ENCODE measurements around the gene ADAM19.

ADAM19 gene

DNA sequence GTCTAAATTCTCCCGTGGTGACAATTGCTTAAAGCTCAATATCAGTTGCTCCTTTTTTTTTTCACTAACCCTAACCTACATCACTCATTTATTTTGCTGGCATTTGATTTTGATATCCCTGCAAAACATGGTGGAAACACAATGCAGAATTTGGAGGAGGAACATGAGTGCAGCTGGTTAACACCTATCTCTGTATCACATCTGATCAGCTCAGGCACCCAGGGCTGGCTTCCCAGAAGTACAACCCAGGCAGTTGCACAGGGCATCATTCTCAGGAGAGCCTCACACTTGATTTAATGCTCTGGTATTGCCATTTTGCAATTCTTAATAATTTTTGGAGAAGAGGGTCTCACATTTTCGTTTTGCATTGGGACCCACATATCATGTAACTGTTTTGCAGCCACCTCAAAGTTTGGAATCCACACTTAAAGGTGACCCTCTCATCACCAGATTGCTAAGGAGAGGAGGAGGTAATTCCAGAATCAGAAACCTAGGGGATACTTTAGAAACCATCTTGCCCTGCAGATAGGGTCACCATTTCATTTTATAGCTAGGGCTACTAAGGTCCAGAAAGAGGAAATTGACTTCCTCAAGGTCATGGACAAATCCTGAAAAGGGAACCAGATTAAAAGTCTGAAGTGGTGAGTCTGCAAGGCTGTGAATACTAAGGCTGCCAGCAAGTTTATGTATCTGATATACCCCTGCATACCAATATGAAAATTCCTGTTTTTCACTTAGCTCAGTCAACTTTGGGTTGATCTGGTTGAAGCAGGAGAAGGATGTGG, 19.3 kb upstream of the ADAM19 start:
- DNase-seq = no peak

DNA sequence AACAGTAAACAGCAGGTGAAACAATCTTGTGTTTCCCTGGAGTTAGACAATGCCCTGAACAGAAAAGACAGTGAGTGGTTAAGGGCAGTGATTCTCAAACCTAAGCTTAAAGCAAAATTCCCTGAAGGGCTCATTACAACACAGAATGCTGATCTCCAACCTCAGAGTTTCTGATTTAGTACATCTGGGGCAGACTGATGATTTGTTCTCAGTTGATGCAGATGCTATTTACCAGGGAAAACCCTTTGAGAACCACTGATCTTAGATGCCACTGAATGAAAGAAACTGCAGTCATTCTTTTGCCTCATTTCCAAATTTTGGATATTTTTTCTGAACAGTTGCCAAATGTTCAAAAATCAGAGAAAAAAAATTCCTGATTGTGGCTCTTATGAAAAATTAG, 18.7 kb upstream of the ADAM19 start:
- no peak for DNase-seq

DNA sequence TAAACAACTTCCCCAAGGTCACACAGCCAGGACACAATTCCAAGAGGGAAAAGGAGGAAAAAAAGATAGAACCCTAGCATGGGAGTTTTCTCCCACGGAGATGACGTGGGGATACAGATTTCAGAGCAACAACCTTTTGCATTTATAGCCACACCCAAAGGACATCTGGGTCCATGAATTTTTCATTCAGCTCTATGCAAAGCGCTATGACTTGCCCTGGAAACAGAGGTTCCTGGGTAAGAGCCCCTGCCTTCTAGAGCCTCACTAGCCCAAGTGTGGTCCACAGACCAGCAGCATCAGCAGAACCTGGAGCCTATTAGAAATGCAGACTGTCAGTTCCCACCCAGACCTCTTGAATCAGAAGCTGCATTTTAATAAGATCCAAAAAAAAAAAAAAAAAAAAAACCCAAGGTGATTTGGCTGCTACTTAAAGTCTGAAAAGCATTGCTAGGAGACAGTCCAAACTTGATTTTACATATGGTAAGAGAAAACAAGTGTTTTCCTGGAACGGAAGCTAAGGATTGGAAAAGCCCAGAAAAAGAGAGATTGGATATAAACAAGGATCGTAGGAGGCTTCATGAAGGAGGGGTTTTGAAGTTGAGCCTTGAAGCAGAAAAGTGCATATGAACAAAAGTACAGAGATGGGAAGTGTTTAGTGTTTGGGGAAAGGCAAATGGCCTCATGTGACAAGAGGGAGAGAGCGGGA, 17.6 kb upstream of the ADAM19 start:
- no peak for DNase-seq

DNA sequence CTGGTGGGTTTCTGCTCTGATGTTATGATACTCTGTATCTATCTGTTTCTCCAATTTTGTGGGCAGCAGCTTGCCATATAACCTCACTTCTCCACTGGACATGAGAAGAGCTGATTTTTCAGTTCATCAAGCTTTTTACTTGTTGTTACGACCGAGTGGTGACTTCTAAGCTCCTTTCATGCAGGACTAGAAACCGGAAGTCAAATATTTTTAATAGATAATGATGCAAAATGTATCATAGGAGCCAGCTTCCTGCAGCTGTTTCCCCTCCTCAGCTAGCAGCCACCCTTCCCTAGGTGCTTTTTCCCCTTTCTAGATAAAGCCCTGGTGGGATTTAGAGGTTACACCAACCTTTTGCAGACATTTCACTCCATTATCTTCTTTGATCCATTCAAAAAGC, 17.0 kb upstream of the ADAM19 start:
- no peak for DNase-seq

DNA sequence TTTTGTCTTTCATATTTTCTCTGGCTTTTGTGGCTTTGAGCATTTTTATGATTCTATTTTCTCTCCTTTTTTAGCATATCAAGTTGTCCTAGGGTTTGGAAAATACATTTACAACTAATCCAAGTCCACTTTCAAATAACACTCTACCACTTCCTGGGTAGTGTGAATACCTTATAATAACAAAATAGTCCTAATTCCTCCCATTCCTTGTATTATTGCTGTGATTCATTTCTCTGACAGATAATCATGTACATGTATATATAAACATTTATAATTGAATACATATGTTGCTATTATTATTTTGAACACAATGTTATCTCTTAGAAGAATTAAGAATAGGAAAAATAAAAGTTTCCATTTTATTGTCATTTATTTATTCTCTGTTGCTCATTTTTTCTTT, 14.9 kb upstream of the ADAM19 start:
- DNase-seq = no peak

DNA sequence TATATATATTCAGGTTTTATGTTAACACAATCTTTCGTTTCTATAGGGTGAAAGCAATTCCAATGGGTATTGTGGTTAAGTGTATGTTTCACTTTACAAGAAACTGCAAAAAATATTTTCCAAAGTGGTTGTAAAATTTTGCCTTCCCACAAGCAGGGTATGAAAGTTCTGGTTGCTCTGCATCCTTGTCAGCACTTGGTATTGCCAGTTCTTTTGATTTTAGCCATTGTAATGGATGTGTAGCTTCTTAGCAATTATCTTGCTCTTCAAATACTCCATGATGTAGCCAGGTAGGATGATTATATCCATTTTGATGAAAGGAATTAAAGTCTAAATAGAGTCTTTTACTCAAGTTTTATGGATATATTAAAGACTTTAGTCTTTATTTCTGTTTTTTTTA, 9.1 kb upstream of the ADAM19 start:
- no peak for DNase-seq

DNA sequence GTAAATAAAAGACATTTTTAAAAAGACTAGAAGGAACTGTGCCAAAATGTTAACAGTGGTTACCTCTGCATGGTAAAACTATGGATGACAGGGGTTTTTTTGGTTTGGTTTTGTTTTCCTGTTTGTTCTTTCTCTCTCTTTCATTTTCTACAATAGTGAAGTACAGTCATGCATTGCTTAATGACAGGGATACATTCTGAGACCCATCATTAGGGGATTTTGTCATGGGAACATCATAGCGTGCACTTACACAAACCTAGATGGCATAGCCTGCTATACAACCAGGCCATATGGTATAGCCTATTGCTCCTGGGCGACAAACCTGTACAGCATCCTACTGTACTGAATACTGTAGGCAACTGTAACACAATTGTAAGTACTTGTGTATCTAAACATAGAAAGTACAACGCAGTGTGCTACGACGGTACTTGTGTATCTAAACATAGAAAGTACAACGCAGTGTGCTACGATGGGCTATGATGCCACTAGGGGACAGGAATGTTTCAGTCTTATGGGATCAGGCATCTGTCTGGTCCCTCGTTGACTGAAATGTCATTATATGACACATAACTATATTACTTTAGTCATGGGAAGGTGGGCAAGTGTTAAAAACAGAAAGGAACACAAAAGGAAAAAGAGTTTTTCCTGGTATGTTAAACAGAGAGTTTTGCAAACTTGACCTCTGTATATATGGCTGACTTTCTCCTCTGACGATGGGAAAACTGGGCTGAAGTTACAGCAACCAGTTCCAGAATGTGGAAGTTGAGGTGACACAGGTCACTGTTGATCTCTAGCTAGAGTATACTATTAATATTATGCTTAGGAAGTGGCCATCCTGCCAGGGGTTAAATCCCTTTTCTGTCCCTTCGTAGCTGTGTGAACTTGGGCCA, 7.4 kb upstream of the ADAM19 start:
- DNase-seq = no peak

DNA sequence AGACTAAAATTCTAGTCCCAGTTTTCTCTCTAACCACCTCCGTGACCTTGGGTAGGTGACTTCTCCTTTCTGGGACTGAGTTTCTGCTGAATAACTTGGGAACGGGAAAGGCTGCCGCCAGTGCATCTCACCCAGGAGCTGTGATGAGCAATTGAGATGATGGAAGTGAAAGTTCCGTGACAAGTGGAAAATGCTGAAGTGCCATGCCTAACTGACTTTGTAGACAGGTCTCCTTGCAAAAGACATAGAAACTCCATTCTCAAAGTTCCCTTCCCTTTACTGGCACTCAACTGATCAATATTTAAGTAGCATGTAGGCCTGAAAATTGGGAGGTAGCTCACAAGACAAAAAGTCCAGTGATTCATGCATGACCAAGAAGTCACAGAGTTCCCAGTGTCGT, 6.3 kb upstream of the ADAM19 start:
- no peak for DNase-seq

DNA sequence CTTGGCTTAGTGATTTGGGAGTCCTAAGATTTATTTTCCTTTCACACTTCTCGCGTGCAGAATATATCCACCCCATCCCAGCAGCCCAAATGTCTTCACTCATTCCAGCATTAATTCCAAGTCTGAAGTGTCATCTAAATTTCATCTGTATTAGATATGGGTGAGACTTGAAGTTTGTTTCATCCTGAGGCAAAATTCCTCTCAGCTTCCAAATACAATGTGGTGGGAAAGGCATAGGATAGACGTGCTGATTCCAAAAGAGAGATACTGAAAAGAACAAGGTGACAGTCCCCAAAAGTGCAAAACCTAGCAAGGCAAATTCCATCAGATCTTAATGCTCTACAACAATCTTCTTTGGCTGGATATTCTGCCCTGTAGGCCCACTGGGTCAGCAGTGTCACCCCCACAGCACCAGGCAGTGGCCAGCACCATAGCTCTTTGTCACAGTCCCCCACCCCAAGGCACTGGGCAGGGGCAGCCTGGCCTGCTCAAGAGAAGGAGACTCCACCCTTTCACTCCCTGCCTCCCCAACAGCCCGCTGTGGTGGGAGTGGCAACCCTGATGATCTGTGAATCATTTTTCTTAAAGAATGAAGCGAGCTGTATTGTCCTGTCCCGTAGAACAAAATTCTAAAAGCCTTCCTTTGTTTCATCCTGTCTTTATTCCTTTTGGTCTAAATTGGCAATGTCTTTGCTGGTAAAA, 2.7 kb upstream of the ADAM19 start:
- no peak for DNase-seq

DNA sequence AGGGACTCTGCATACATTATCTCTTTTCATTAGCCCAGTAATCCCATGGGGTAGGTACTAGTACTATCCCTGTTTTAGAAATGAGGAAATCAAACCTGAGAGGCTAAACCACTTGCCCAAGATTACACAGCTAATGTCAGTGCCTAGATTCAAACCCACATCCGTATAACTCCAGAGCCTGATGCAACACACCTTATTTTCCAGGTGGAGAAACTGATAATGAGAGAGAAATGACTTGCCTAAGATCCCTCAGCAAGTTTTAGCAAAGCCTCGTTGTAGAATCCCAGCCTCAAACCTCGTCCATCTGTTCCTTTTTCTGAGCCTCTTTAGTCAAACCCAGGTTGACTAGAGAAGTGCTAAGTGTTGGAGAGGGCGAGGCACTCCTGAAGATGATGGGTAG, 1.1 kb upstream of the ADAM19 start:
- DNase-seq = no peak

DNA sequence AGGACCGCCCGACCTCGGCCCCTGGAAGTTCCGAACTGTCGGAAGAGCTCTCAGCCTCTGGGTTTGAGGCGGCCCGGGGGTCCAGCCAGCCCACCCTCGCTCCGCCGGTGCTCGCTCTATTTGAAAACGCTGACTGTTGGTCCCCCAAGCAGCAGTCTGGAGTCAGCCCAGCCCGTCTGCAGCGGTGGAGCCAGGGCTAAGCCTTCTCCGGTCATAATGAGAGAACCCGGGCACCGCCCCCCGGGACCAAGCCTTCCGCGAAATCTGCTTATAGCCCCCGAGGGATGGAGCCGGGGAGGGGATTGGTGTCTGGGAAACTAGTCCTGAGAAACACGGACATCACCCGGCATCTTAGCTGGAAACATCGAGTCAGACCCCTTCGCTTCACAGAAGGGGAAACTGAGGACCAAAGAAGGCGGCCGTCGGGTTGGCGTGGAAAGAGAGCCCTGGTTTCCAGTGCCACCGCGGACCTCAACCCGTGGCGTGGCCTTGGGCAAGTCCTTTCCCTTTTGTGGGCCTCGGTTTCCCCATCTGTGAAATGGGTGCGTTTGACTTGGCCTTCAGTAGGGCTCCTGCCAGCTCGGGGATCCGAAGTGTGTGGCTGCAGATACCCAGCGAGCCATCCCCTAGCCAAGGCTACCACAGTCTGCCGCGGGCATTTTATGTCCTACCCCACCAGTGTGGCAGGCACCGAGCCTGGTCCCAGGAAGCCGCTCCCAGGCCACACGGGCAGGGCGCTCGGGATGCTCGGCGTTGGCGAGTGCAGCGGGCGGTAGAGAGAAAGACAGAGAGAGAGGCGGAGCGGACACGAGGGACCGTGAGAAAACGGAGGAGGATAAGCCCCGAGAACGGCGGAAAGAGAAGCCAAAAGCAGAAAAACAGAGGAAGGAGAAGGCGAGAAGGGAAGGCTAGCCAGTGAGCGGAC, 857 bp downstream of the ADAM19 start:
- no peak for DNase-seq

DNA sequence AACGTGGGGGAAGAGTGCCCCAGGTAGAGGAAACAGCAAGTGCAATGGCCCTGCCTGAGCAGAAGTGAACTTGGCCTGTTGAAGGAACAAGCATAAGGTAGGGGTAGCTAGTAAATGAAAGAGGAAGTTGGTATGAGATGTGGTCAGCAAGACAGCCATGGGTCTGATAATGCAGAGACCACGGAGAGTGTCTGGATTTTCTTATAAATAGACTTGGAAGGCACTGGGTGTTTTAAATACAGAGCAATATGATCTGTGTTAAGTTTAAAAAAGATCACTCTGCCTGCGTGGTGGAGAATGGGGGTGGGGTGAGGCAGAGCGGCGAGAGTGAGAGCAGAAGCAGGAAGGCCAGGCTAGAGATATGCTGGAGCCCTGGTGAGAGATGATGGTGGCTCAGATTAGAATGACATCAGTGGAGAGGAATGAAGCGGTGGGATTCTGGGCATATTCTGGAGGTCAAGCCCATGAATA, 4.2 kb downstream of the ADAM19 start:
- no peak for DNase-seq

DNA sequence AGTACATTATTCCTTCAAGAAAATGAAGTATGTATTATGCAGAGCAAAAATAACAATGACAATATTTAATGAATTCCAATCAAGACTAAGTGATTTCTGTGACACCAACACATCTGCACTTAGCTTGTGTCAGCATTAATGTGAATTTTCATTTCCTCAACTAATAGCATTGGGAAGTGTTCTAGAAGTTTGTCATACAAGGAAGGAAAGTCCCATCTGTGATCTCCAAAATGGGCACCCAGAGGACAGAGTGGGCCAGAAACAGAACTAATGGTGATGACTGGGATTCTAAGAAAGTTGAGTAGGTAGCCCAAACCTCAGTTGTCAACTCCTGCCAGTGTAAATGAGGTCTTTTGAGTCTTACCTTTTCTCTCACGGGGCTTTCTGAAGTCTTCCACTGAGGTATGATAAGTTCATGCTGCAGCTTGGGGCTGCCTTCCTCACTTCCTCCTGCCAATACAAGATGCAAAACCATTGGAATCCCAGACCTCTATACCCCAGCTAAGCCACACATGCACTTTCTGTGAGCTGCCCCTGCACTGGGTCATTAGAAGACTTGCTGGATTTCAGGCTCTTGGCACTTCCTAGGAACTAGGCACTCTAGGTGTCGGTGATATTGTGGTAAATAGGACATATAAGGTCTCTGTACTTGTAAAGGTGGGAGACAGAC, 4.9 kb downstream of the ADAM19 start:
- no peak for DNase-seq

DNA sequence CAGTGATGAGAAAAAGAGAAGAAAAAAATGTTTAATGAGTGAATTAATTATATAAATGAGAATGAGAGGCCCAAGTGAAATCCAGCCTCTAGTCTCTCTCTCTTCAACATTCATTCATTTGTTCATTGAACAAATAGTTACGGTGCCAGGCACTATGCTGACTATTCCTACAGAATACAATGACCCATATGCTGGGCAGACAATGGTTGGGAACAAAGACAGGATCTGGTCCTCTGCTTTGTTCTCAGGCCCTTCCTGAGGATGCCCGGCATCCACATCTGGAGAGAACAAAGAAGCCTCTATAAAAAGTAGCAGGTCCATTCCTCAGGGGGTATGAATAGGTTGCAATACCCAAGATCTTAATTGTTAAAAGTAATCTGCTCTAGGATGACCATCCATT, 6.9 kb downstream of the ADAM19 start:
- DNase-seq = no peak

DNA sequence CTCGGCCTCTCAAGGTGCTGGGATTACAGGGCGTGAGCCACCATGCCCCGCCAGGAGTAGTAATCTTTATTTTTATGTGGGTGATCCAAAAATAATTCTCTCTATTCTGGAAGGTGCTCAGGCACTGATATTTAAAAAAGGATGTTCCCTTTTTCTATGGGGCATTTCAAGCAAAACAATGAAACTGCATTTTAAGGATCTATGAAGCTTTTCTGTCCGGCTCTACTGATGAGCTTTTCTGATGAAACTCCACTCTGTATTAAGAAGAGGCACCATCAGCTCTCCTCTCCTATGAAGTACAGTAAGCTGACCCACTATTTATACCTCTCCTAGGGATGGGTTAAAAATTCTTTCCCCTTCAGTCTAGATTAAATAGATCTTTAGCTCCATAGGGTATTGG, 7.4 kb downstream of the ADAM19 start:
- no peak for DNase-seq

DNA sequence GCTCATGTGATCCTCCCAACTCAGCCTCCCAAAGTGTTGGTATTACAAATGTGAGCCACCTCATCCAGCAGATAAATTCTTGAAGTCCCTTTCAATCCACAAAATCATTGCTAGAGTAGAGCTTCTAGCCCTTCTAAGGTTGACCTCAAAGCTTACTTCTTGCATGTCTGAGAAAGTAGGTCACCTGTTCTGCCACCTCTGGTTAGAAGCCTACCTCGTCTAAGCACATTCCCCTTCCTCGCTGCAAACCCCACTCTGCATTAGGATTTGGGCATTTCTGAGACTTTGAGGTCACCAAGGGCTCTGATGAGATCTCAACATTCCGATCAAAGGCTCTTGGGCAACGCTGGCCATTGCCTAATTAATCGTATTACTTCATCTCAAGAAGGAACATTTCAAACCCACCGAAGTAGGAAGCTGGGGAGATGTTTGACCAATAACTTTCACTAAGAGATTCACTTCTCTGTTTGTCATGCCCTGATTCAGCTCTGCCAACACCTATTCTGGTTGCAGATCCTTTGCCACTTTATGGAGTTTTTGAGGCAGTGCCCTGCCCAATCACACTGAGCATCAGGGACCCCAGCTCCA, 8.6 kb downstream of the ADAM19 start:
- no peak for DNase-seq

DNA sequence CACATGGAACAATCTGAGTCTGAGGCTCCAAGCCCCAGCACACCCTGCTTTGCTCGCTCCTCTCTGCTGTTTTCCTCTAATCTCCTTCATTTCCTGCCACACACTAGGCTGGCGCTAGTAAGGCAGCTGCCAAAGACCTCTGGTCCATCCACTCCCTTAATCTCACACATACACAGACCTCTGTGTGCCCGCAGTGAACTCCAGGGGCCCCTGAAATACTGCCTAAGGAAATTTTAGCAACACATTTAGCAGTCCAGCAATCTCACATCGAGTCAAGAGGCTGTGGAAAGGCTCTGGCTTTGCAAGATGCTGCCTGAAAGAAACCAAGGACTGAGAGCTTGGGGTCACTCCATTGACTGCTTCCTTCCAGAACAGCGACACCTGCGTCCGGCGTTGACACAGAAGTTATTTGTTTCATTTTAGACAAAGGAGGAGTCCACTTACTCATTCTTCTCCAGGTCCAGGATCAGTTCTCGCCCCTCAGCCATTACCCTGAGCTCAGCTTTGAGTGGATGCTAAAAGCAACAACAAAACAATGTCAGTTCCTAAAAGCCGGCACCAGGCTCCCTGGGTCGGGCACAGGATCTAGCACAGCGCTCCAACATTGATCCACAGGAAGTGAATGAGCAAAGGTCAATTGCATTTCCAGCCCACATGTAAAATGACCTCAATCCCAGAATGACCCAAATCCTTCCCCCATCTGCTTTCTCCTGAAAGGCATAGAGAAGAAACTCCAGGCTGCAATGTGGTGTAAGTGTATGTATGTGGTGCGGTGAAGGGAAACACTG, 11.5 kb downstream of the ADAM19 start:
- DNase-seq = no peak

DNA sequence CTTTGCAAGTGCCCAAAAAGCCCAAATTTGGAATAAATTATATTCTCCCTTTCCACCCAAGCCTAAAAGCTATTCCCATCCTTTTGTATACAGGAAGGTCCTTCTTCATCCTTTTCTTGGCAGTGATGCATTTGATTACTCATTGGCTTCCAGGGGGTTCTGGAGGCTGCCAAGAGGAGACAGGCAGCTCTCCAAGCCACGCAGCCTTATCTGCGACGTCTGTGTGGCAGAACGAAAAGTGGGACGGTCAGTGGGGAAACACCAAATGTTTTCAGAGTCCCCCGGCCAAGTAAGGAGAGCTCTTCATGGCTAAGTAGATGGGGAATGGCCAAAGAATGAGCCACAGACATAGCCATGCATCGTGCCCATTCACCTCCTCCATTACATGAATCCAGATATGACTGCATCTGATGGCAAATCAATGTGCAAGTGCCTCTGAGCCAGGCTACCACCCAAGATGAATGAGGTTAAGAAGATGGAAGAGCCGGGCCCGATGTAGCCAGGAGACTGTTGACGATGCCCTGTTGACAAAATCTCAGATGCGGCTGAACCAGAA, 12.1 kb downstream of the ADAM19 start:
- DNase-seq = no peak

DNA sequence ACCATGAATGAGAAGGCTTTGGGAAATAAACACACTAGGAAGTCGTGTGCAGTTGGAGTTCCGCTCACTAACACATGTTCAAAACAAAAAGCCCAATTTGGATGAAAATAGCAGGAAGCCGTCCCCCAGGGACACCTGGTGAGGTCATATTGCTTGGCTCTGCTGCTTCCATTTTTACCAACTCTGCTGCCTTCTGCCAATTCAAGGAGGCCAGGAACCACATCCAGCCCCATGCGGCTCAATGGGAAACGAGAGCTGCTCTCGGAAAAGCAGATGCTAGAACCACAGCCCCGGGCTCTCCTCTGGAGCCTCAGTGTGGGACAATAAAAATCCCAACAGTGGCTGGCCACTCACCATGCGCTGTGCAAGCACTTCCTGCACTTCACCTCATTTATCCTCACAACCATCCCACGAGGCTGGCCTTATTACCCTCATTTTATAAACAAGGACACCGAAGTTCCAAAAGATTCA, 13.4 kb downstream of the ADAM19 start:
- DNase-seq = no peak
